NCI-H748 (cell line): ENCODE measurements around the gene BTBD6.

Experiments
- DNase-seq: peaks from one replicate; lab custom pipeline; 2025; ENCODE audit not compliant: unreplicated experiment; lab: John Stamatoyannopoulos, UW

Gene BTBD6

DNA sequence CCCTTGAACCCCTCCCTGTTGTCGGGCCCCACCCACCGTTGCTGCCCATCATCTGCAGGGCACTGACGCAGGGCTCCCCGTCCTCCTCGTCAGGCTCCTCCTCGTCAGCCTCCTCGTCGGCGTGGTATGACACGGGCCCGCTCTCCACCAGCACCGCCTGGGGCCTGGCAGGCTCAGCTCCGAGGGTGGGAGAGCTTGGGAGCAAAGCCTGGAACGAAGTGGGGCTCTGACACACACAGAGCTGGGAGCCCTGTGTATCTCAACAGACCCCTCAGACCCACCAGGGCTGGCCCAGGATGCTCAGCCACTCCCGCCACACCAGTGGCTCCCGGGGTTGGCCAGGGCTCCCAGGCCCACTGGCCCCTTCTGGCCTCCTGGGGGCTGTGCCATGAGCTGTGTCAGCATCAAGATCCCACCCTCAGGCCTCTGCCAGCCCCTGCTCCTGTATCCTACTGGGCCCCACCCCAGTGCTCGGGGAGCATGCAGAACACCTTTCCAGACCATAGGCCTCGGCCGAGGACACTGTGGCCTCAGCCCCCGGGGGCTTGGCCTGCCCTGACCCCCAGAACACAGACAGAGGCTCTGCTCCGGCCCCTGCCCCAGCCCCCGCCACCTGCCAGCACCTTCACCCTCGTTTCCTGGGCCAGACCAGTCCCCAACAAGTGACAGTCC lies 37.1 kb upstream of the BTBD6 start:
- no peak for DNase-seq

DNA sequence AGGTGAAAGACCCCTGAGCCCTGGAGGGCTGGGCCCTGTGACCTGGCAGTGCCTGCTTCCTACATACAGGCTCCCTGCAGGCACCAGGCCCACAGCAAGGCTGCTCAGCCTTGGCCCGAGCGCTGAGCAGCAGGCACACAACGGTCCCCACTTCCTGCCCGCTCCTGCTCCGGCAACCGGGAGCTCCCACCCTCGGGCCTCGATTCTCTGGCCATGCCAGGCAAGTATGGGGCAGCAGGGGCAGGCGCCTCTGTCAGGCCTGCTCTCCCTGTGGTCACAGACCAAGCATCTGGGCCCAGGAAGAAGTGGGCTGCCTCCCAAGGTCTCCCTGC lies 36.6 kb upstream of the BTBD6 start:
- no peak for DNase-seq

- DNase-seq = no peak
Measured at GRCh38 chr14:105212541-105213300, 35.6 kb upstream of the BTBD6 start.

GRCh38 chr14:105213361-105213760 lies 35.0 kb upstream of the BTBD6 start:
- no peak for DNase-seq

GRCh38 chr14:105214324-105214915 lies 33.9 kb upstream of the BTBD6 start:
- no peak for DNase-seq

DNA sequence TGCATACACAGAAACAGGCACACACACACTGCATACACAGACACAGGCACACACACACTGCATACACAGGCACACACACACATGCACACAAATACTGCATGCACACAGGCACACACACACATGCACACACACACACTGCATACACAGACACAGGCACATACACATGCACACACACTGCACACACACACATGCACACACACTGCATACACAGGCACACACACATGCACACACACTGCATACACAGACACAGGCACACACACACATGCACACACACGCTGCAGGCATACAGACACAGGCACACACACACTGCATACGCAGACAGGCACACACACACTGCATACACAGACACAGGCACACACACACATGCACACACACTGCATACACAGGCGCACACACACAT lies 32.7 kb upstream of the BTBD6 start:
- DNase-seq = no peak

- no peak for DNase-seq
Measured at GRCh38 chr14:105216490-105217247, 31.7 kb upstream of the BTBD6 start.

- no peak for DNase-seq
Measured at GRCh38 chr14:105217774-105218173, 30.6 kb upstream of the BTBD6 start.

- no peak for DNase-seq
Measured at GRCh38 chr14:105218611-105219010, 29.7 kb upstream of the BTBD6 start.

DNA sequence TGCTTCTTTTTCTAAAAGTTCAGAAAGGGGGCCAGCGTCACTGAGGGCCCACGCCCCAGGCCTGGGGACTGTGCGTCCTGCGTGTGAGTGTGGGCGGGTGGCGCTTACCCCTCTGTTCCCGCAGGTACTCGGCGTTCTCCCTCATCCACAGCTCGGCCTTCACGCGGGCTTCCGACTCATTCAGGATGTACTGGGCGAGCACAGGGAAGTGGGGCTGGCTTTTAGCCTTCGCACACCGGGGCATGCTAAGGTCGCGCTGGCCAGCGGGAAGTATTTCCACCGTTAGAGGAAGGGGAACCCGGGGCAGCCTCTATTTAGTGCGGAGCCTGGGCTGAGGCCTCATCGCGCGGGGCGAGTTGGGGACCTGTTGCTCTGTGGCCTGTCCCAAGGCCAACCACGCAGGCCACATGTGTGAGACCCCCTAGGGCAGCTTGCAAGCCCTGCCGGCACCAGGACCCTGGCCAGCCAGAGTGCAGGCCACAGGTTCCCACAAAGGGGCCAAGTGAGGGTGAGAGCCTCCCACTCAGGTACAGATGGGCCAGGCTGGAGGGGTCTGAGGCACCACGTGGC lies 29.2 kb upstream of the BTBD6 start:
- DNase-seq = no peak

DNA sequence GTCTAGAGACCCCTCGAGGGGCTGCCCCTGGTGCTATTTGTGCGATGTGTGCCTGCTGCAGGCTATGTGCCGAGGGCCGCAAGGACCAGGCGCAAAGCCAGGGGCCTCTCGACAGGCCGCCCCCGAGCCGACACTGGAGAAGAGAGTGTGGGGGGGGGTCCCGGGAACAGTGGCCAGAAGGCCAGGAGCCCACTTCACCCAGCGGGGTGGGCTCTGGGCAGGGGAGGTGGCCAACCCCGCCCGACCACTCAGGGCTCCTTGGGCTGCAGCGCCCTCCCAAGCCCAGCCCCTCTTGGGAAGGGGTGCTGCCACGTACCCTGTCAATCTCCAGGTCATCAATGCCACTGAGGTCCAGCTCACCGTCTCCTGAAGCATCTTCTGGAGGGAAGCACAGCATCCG lies 28.6 kb upstream of the BTBD6 start:
- DNase-seq = no peak

DNA sequence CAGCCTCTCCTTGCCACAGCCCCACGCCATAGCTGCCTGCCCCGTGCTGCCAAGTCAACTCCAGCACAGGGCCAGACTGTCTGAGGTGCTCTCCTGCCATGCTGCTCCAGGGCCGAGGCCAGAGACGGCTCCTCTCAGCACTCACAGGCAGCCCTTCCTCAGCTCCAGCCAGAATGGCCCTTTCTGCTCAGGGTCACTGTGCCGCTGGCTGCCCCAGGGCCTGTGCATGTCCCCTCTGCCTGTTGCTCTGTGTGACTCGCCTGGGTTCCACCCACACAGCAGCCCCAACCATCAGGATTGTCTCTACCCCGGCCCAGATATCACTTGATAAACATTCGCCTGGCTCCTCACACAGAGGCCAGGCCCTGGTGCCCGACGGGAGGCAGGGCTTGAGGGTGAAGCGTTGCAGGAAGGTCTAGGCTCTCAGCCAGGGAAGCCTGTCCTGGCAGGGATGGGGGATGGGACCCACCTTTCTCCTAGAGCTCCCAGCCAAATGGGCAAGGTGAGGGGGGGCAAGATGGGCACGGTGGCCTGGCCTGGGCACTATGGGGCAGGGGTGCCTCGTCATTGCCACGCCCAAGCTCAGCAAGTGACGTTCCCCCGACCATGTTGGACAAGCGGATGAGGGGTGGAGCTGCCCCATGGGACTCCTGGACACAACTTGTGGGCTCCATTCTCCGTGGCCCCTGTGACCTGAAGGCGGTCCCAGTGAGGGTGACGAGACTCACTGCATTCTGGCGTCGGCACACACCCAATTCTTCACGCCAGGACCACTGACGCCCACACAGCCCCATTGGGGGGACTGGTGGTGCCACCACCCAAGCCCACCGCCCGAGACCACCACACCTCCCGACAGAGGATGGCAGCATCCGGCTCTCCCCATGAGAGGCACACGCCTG lies 27.4 kb upstream of the BTBD6 start:
- DNase-seq = no peak

- DNase-seq = no peak
Measured at GRCh38 chr14:105221598-105222178, 26.6 kb upstream of the BTBD6 start.

DNA sequence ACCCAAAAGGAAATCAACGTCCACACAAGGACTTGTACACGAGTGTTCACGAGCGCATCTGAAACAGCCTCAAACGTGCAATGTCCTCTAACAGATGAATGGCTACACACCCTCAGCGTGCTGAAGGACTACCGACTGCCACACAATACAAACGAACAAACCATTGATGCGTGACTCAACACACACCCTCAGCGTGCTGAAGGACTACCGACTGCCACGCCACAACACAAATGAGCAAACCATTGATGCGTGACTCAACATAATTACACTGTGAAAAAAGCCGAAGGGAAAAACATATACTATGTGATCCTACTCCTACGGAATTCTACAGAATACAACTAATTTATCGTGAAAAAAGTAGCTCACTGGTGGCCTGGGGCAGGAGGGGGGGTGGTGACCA lies 25.1 kb upstream of the BTBD6 start:
- no peak for DNase-seq

GRCh38 chr14:105223770-105224544 lies 24.4 kb upstream of the BTBD6 start:
- DNase-seq = no peak

- no peak for DNase-seq
Measured at GRCh38 chr14:105224845-105225570, 23.3 kb upstream of the BTBD6 start.

- no peak for DNase-seq
Measured at GRCh38 chr14:105226198-105226597, 22.1 kb upstream of the BTBD6 start.

- DNase-seq = no peak
Measured at GRCh38 chr14:105227346-105227745, 21.0 kb upstream of the BTBD6 start.

DNA sequence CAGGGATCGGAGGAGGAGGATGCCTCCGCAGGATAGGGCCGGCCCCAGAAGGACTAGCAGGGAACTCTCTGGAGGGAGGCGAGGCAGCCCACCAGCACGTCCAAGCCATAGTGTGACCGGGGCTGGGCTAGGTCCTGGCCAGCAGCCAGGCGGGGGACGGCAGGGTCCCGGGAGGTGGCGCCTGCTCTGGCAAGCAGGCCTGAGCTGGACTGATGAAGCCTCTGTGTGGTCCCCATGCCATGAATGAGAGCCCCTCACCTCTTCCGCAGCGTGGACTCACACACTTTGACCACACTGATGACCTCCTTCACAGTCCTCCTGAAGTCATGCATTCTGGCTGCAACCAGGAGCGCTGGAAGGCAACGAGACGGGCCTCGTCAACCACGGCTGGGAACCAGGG lies 19.8 kb upstream of the BTBD6 start:
- no peak for DNase-seq
